ENCODE measurements around the gene ERP27.

DNA sequence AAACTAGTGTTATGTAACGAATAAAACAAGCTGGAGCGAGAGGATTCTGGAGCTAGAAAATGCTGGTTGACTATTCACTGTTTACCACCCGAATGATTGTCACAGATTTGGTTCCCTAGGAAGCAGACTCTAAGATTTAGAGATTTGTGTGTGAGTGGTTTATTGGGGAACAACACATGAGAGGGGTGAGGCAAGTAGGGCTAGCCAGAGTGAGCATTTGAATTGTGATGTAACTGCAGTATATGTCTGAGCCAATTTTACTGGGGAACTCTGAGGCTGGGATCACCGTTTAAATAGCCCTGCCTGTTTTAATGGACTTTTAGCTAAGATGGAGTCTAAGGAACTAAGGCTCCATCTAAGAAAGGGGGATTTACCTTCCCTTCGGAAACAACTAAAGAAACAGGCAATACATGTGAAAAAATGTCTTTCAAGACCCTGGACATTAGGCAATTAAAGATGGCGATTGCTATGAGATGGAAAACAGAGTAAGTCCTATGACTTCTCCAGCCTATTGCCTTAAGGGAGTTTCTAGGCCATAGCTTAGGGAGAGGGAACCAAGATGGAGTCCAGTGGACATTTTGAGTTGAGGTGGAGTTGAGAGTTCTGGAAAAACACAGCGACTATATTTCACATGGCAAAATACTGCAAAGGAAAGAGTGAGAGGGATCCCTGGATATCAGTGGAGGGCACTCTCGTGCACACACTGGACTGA lies 59.0 kb downstream of the ERP27 start:
- no peak for TF ChIP-seq FOXM1 (IDR thresholded peaks at IDR 0.05; ENCODE audit: borderline replicate concordance, low read depth)
- no peak for TF ChIP-seq TAF1 (IDR thresholded peaks at IDR 0.05; ENCODE audit: low read depth)
- no peak for TF ChIP-seq CEBPB (IDR thresholded peaks at IDR 0.05)
- no peak for TF ChIP-seq YY1 (IDR thresholded peaks at IDR 0.05; ENCODE audit: low read depth)
- TF ChIP-seq NFIC (IDR thresholded peaks at IDR 0.05): no peak
- TF ChIP-seq EP300 (IDR thresholded peaks at IDR 0.05; ENCODE audit: borderline replicate concordance): no peak
- no peak for TF ChIP-seq RAD21 (IDR thresholded peaks at IDR 0.05; ENCODE audit: low read depth)
- TF ChIP-seq, protein P1, sequence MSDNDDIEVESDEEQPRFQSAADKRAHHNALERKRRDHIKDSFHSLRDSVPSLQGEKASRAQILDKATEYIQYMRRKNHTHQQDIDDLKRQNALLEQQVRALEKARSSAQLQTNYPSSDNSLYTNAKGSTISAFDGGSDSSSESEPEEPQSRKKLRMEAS (IDR thresholded peaks at IDR 0.05): no peak
- no peak for TF ChIP-seq CREB1 (IDR thresholded peaks at IDR 0.05; ENCODE audit: low read depth)
- TF ChIP-seq, protein P2, sequence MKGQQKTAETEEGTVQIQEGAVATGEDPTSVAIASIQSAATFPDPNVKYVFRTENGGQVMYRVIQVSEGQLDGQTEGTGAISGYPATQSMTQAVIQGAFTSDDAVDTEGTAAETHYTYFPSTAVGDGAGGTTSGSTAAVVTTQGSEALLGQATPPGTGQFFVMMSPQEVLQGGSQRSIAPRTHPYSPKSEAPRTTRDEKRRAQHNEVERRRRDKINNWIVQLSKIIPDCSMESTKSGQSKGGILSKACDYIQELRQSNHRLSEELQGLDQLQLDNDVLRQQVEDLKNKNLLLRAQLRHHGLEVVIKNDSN (IDR thresholded peaks at IDR 0.05): no peak
- no peak for TF ChIP-seq REST (IDR thresholded peaks at IDR 0.05; ENCODE audit: low read depth)
- TF ChIP-seq TEAD4 (IDR thresholded peaks at IDR 0.05): no peak
- TF ChIP-seq TCF12 (IDR thresholded peaks at IDR 0.05; ENCODE audit: low read depth): no peak
- TF ChIP-seq EGR1 (IDR thresholded peaks at IDR 0.05): no peak

Data from Ishikawa (cell line).